GM04503 (cell line): ENCODE measurements around the gene SHPK.

Source experiments
- DNase-seq: peaks from one replicate; pipeline ENCODE4 v3.0.0-alpha.2; 2012; ENCODE audit warnings: low read depth

SHPK gene

DNA sequence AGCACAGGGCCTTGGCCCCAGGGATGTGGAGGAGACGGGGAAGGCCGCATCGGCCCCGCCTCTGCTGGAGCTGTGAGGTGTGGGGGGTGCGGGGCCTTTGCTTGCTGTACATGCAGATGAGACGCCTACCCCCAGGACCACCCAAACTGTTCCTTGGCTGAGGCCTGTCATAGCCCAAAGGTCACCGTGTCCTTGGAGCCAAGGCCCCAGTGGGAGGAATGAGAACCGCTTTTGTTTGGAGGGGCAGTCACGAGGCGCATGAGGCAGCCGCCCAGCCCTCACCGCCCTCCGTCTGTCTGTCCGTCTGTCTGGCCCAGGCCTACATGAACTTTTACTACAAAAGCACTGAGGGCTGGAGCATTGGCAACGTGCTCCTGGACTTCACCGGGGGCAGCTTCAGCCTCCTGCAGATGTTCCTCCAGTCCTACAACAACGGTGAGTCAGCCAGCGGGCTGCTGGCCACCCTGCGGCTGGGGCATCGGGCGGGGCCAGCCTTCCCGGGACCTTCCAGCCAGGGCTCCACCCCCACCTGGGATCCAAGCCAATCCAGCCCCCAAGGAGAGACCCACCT lies 23.6 kb upstream of the SHPK start:
- peak; percentile 51 for DNase-seq

DNA sequence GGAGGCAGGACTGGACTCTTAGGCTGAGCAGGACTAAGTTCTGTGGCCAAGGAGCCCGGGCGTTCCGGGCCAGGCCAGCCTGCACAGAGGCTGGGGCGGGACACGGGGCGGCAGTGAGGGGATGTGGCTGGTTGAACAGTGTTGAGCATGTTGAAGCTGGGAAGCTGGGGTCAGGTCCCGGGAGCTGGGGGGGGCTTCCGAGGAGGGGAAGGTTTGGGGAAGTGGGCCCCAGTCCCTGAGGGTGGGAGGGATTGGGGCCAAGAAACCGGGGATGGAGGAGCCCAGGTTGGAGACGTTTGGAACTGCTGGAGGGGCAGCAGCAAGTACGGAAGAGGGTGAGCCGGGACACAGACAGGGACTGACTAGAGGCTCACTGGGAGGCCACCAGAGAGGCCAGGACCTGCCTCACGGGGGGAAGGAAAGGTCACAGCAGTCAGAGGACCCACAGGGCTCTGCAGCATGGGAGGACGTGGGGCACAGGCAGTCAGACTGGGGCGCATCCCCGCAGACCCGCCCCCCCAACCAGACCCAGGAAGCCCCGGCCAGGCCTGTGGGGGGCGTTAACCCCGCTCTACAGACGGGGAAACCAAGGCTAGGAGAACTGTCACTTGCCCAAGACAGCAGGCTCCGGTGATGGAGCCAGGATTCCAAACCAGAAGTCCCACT lies 22.9 kb upstream of the SHPK start:
- DNase-seq, result no peak

DNA sequence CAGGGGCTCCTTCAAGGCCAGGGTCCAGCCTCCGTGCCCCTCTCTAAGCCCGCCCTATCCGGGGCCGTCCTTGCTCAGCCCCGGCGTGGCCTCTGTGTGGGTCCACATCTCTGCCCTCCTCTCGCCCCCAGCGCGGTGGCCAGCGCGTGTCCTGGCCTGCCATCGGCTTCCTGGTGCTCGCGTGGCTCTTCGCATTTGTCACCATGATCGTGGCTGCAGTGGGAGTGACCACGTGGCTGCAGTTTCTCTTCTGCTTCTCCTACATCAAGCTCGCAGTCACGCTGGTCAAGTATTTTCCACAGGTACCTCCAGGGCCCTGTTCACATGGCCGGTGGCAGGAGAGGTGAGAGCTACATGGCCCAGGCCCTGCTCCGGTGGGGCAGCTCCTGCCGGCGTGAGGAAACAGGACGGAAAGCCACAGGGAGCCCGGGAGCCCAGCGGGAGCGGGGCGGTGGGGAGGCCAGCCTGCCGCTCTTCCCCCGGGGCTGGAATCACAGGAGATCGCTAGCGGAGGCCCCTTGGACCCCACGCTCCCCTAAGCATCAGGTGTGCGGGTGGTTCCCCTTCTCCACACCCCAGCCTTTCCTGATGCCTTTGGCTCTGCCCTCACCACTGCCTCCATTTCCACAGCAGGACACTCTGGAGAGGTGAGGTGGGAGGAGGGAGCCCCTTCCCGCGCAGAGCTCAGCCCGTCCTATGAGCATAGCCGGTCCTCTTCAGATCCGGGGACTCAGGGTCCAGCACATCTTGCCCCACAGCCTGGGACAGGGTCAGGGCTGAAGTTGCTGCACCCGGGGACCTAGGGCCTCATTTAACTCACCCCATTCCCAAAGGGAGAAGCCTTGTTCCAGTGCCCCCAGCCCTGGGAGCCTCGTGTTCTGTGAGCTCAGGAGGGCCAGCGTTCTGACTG lies 22.1 kb upstream of the SHPK start:
- DNase-seq, result no peak

DNA sequence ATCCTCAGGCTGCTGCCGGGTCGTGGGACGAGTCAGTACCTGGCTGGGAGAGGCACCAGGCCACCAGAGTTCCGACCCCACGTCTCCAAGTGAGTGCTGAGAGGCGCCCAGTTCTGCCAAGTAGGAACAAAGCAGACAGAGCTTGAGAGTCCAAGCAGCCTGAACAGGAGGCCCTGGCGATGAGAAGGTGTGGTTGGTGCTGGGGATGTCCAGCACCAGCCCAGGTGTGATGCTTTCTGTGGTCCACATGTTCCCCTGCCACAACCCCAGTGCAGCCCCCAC lies 21.5 kb upstream of the SHPK start:
- no peak for DNase-seq

DNA sequence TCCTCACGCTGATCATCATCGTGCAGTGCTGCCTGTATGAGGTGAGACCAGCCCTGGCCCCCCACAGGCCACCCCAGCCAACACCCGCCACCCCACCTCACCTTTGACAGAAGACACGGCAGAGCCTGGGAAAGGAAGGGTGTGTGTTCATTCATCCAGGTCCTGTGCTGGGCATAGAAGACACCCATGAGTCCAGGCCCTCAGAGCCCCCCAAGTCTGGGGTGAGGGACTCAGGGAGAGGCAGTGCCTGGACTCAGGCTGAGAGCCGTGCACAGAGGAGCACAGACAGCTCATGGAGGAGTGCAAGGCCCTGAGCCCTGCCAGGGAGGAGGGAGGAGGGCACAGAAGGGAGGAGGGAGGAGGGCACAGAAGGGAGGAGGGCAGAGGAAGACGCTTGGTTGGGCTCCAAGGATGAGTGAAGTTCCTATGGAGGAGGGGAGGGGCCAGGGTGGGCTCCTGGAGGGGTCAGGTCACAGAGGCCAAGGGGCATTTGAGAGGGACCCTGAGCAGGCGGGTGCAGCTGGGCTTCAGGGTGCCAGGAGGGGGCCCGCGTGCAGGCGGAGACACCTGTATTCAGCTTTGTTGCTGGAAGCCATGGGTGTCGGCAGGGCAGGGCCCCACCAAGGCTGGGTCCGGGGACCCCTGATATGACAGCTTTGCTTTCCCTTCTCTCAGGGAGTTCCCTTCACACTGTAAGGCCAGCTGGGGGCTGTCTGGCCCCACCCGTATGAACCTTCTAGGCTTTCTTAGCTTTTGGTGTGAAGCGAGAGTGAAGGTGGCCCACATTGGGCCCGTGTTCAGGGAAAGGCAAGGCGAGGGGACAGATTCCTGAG lies 20.9 kb upstream of the SHPK start:
- no peak for DNase-seq

DNA sequence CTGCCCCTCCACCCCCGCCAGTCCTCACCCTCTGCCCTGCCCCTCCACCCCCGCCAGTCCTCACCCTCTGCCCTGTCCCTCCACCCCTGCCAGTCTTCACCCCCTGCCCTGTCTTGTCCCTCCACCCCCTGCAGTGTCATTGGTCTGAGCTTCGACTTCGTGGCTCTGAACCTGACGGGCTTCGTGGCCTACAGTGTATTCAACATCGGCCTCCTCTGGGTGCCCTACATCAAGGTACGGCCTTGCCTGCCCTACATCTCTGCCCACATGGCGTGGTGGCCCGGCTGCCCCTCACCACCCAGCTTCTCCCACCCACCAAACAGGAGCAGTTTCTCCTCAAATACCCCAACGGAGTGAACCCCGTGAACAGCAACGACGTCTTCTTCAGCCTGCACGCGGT lies 20.3 kb upstream of the SHPK start:
- DNase-seq, result no peak

DNA sequence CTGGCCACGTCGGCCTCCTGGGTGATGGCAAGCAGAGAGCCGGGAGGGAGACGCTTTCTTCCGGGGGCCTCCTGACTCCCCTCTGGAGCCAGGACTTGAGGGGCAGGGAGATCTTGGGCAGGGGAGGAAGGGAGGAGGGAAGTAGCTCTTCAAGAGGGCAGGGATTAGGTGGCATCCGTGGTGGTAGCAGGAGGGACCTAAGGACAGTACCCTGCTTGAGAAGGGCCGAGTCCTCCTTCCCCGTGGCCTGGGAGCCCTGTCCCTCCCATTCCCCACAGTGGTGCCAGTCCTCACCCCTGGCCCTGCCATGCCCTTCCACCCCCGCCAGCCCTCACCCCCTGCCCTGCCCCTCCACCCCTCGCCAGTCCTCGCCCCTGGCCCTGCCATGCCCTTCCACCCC lies 19.7 kb upstream of the SHPK start:
- no peak for DNase-seq

DNA sequence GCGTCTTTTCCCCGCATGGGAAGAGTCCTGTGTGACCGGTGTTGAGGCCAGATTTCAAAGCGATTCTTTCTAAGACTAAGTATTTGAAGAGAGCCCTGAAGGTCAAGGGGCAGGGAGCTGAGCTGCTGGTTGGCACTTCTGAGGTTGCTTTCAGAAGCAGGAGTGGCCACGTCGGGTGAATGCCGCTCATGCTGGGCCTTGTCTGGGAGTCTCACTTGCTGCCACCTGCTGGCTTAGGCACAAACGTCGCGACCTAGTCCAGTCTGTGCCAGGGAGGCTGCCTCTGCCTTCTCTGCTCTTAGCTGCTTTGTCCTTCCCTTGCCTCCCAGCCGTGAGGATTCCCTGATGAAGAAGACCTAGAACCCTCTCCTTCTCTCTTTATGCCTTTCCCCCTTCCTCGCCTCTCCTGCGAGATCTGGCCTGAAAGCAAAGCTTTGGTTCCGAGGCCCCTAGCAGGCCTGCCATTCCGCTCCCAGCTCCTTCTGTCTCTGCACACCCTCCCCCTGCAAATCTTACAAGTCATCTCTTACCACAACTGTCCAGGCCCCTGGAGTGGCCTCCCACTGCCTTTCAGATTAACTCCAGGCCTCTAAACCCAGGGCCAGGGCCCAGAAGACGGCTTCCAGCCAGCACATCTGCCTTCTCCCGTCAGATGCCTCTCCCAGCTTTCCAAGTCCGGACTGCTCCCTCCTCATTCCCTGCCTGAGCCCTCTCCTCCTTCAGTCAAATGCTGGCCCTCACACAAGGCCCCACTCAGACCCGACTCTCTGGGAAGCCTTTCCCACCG lies 11.9 kb upstream of the SHPK start:
- DNase-seq, result no peak

DNA sequence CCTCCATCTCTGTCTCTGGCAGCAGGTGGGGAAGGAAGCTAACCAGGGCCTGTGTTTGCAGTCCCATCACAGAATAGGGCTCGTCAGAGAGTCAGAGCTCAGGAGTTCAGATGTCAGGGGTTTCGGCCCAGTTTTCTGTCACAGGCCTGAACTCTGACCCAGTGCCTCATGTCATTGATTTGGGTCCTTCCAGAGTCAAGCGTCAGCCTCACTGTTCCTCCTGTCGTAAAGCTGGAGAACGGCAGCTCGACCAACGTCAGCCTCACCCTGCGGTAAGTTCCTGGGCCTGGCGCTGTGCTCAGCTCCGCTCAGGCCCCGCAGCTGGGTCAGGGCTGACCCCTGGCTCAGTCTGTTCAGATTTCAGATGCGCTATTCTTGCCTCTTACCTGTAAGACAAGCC lies 11.2 kb upstream of the SHPK start:
- DNase-seq, result no peak

DNA sequence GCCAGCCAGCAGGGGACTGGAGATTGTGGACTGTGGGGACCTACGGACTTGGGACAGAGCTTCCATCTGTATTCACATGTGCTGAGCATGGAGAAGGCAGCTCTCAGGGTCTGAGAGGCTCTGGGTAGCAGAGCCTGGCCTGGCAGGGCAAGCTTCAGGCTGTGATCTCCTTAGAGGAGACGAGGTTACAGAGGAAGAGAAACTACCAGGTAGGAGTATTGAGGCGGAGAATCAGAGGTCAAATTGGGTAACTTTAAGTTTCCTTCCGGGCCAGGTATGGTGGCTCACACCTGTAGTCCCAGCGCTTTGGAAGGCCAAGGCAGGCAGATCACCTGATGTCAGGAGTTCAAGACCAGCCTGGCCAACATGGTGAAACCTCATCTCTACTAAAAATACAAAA lies 9.3 kb upstream of the SHPK start:
- no peak for DNase-seq

DNA sequence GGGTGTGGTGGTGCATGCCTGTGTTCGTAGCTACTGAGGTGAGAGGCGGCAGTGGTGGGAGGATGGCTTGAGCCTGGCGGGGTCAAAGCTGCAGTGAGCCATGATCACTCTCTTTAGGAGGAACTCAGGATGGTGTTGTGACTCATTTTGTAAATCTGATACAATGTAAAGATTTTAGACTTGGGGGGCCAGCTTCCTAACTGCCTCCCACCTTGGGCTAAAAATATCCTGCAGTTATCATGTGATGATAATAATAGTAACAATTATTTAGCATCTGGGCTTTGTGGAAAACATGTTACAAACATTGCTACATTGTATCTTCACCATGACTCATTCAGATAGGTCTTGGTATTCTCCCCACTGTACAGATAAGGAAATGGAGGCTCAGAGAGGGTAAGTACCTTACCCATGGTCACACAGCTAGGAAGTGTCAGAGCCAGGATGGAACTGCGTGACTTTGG lies 7.9 kb upstream of the SHPK start:
- no peak for DNase-seq

DNA sequence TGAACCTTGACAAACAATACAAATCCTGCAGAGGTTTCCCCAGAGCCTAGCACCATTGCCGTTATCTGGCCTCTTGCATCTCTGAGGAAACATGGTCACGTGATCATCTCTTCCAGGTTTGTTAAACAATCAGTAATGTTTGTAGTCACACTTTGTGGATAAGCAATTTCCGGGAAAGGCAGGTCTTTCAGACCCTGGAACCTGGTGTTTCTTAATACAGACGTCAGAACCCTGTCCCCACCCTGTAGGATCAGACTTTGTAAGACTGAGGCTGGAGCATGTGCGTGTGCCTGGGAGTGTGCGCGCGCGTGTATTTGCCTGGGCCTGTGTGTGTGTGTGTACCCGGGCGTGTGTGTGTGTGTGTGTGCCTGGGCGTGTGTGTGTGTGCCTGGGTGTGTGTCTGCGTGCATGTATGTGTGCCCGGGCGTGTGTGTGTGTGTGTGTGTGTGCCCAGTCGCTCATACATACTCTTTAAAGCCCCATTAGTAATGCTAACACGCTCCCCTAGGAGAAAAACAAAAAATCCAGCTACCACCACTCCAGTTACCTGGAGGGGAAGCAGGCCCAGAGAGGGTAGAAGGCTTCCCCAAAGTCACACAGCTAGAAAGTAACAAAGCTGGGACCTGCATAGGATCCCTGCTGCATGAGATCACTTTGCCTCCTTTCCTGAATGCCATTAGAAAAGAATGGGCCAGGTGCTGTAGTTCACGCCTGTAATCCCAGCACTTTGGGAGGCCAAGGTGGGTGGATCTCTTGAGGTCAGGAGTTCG lies 5.9 kb upstream of the SHPK start:
- DNase-seq, result no peak

DNA sequence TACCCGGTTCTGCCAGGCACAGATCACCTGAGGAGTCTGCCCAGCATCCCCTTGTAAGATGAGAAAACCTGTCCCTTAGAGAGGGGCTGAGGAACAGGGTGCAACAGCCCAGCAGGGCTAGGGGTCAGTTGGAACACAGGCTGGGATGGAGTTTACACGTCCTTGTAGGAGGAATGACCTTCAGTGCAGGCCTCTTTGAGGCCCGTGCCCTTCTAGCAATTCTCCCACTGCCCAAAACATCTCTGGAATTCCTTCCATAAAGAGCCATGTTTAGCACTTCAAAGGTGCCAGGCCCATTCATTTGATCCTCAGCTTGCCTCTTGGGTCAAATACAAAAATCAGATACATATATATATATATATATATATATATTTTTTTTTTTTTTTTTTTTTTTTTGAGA lies 5.0 kb upstream of the SHPK start:
- no peak for DNase-seq

DNA sequence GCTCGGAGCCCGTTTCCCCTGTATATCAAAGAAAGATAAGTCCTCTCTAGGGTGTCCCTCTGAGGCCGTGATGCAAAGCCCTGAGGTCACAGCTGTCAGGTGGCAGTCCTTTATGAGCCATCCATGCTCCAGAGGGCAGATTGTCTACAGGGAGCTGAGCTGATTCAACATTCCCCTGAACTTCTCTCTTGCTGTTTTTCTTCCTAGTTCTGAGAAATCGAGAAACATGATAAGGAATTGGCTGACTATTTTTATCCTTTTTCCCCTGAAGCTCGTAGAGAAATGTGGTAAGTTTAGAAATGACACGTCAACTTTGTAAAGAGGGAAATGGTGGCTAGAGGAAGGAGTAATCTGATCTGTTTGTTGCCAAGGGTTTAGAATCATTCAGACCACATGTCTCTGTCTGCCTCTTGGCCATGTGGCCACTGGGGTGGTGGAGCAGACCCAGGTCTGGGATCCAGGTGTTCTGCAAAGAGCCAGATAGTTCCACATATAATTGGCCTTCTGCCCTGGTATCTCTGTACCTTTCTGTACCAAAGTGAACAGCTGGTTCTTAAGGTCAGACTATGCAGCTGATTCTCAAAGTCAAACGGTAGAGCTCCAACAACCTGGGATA lies 4.0 kb upstream of the SHPK start:
- DNase-seq, result no peak

DNA sequence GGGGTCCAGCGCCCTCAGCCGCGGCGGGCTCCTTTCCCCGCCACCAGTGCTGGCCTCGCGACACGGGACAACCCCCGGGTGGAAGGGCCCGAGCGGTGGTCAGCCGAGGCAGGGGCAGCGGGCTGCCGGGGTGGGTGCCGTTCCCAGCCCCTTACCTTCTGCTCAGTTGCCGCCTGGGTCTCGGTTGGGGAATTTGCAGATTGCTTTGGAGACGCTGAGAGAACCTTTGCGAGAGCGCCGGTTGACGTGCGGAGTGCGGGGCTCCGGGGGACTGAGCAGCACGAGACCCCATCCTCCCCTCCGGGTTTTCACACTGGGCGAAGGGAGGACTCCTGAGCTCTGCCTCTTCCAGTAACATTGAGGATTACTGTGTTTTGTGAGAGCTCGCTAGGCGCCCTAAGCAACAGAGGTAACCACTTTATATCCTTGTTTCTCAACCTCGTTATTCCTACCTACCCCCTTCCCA lies 891 bp upstream of the SHPK start:
- DNase-seq, result no peak

DNA sequence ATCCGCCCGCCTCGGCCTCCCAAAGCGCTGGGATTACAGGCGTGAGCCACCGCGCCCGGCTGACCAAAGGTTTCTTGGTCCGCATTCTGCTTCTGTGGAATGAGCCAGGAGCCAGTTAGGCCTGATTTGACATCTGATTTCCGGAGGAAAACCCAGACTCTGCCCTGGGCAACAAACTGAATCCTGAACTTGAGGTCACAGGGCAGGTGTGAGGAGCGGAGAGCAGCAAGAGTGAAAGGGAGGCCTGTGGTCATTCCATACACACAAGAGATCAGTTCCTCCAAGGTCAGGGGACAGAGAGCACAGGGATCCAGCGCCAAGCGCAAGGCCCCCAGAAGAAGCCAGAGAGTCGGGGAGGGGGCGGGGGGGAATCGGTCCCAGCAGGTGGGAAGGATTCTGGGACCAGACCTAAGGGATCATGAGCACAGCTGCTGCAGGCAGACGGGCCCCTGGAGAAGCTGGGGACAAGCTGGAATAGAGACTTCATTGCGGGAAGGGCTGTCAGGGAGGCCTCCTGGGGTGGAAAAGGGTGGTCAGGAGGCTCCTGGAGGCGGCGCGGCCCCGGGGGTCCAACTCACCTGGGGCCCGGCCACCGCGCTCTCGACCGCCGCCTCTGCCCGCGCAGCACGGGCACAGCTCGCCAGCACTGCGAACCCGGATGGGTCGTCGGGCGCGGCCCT lies 436 bp downstream of the SHPK start:
- no peak for DNase-seq

DNA sequence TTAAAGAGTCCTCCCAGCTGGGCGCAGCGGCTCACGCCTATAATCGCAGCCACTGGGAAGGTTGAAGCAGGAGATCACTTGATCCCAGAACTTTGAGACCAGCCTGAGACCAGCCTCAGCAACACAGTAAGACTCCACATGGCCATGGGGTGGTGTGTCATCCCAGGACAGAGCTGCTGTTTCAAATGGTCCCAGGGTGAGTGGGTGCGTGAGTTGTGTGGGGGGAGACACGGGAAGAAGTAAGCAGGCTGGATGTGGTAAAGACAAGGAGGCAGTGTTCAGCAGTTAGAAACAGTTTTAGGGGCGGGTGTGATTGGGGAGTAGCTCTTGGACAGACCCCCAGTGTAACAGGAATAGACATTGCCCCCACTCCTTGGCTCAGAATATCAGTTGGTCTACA lies 3.8 kb downstream of the SHPK start:
- DNase-seq, result no peak

DNA sequence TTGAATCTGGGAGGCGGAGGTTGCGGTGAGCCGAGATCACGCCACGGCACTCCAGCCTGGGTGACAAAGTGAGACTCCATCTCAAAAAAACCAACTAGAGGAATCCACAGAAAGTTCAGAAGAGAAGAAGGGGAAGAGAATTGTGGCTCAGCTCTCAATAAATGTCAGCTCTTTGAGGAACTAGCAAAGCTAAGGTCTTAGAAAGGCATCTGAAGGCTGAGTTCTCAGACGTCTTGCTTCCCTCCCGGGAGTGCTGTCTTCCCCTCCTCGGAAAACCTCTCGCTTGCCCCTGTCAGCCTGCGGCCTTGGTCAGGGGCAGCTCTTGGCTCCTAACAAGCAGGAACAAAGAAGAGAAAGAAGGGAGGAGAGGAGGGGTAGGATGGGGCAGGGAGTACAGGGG lies 5.3 kb downstream of the SHPK start:
- DNase-seq, result no peak

DNA sequence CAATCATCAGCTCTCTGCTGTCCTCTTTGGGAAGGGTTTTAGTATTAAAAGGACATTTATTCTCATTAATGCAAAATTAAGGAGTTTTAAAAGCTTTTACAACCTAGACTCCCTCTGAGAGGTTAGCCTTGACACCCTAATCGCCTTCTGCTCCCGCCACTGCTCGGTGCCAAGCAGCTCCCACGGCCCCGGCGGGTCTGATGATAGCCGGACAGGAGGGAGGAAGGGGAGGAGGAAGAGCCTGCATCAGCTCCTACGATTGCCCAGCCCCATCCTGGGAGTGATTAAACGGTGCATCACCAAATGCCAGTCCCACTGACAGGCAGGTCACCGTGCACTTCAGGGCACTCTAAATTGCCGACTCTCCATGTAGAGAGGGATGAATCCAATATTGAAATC lies 8.3 kb downstream of the SHPK start:
- DNase-seq, result no peak
